ENCODE measurements around the gene SERTM1. TPM values are rescaled to one million over a fixed set of nuclear protein-coding genes. Genes with fewer than 3 reads are reported as not detected.

SERTM1 gene
- total and polyA plus RNA-seq, 2 of the 8 experiments (the other 6 are each of a cell fraction or from before 2014, with no cell fraction given), result 0.48 to 1.6 TPM

DNA sequence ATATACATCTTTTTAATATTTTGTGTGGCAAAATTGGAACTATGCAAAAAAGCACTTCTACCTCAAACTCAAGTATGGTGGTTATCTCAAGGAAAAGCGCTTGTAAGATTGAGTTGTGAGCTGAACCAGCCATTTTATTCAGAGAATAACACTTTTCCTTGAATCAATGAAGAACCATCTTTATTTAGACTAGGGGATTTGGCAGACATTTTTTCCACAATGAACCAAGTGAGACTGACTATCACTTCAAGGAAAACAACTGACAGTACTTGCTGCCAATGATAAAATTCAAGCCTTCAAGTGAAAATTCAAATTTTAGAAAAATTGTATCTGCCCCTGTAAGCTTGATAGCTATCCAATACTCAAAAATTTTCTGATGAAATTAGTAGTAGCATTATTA lies 23.2 kb upstream of the SERTM1 start:
- H2BK120ac ChIP-seq (replicated peaks; ENCODE audit: low read depth, low read length), result no peak overlapping the region
- H4K8ac ChIP-seq (ENCODE audit: extremely low read depth, insufficient read depth, low read length), result no peak overlapping the region
- no peak overlapping the region for H4K5ac ChIP-seq (ENCODE audit: insufficient read length, low read depth, low read length)
- H3K9ac ChIP-seq (replicated peaks in 1 of 4; ENCODE audit: extremely low read depth in 1 of 4, low read depth in 3 of 4, low read length in 3 of 4), result no peak overlapping the region
- H3K4me3 ChIP-seq (ENCODE audit: extremely low read depth in 1 of 4, insufficient read depth in 2 of 4, low read depth in 3 of 4, low read length in 4 of 4), result no peak overlapping the region
- H2BK5ac ChIP-seq (ENCODE audit: low read depth, low read length), result no peak overlapping the region
- no peak overlapping the region for H3K4ac ChIP-seq (replicated peaks; ENCODE audit: insufficient read length, low read depth, low read length)
- 100% methylated on average over 1 of the region's 1 CpG; no CpG with 5 or more reads in 1 of the 2 experiments for WGBS, 2 experiments (ENCODE audit: extremely low coverage in 1 of 2, insufficient coverage in 1 of 2, insufficient read length in 1 of 2, insufficient replicate concordance in 2 of 2, low coverage in 1 of 2, low lambda C conversion rate in 2 of 2, missing lambda C conversion rate in 1 of 2)
- FAIRE-seq, result no peak
- H3K18ac ChIP-seq (ENCODE audit: extremely low read depth, low read length), result no peak overlapping the region
- POLR2A ChIA-PET (ENCODE audit: partially characterized antibody), result no interaction called here
- no peak overlapping the region for H3K23ac ChIP-seq (ENCODE audit: insufficient read length)
- H2BK20ac ChIP-seq (ENCODE audit: low read length), result no peak overlapping the region
- H2BK15ac ChIP-seq (ENCODE audit: low read length), result no peak overlapping the region
- 0 out of 4 replicates have a peak, but pooled peaks cover 0 to 2% of the 10 kb centered on the region in 2 experiments for H3K9me3 ChIP-seq (ENCODE audit: insufficient read depth in 2 of 2, low read depth in 1 of 2, low read length in 1 of 2)
- H2BK12ac ChIP-seq (ENCODE audit: low read depth, low read length), result no peak overlapping the region
- no peaks in the 10 kb centered on the region for H3K23me2 ChIP-seq (ENCODE audit: low read depth, low read length)
- no peaks in the 10 kb centered on the region; the same call in 1 of the 2 replicates for H3K79me1 ChIP-seq (ENCODE audit: low read depth, low read length)
- CTCF ChIA-PET (ENCODE audit: partially characterized antibody), result interaction anchor here (0.7 to 1.8 kb wide), 2 partner anchors 10 to 22 kb away, joined by 3 to 4 read pairs; no protein-coding TSS in a partner anchor
- H3K36me3 ChIP-seq (ENCODE audit: control insufficient read depth in 2 of 4, insufficient read depth in 4 of 4, low read length in 3 of 4), result no peaks in the 10 kb centered on the region
- H2AK5ac ChIP-seq (ENCODE audit: low read depth, low read length), result no peak overlapping the region
- H3K4me1 ChIP-seq (replicated peaks in 1 of 4; ENCODE audit: control insufficient read depth in 3 of 4, insufficient read depth in 4 of 4, low read length in 3 of 4), result no peaks in the 10 kb centered on the region
- H3K27ac ChIP-seq (ENCODE audit: low read depth, low read length), result no peak overlapping the region
- H3K4me2 ChIP-seq (ENCODE audit: insufficient read depth in 1 of 2, low read depth in 2 of 2, low read length in 2 of 2), result no peak overlapping the region
- H4K20me1 ChIP-seq (replicated peaks in 1 of 2; ENCODE audit: control insufficient read depth in 1 of 2, insufficient read depth in 2 of 2, low read length in 2 of 2), result no peaks in the 10 kb centered on the region
- no peak overlapping the region for H4K91ac ChIP-seq (replicated peaks; ENCODE audit: insufficient read length, low read length)
- H2AFZ ChIP-seq (ENCODE audit: low read length), result no peak overlapping the region
- no peaks in the 10 kb centered on the region for H3K27me3 ChIP-seq (replicated peaks in 1 of 4; ENCODE audit: control insufficient read depth in 3 of 4, extremely low read depth in 1 of 4, insufficient read depth in 3 of 4, low read length in 3 of 4)
- H3K79me2 ChIP-seq (ENCODE audit: control insufficient read depth in 1 of 2, insufficient read depth in 2 of 2, low read length in 2 of 2), result no peaks in the 10 kb centered on the region
- no peak overlapping the region for H3K56ac ChIP-seq (replicated peaks; ENCODE audit: insufficient read length, low read depth, low read length)
- no peak overlapping the region for H3K14ac ChIP-seq (ENCODE audit: insufficient read length)
- DNase-seq (ENCODE audit: low read depth in 1 of 2, low spot score in 2 of 2), result no peak
- TF ChIP-seq BCL11A (IDR thresholded peaks at IDR 0.05; ENCODE audit: low read depth in 2 of 2, low read length in 2 of 2) (no peak), SP4 (IDR thresholded peaks at IDR 0.05; ENCODE audit: low read length) (no peak), BRCA1 (IDR thresholded peaks at IDR 0.05; ENCODE audit: low read depth, low read length) (no peak), SIX5 (IDR thresholded peaks at IDR 0.05; ENCODE audit: low read depth, low read length) (no peak), ATF3 (IDR thresholded peaks at IDR 0.05; ENCODE audit: insufficient read depth, low read depth, low read length) (no peak), CBX8 (IDR thresholded peaks at IDR 0.05; ENCODE audit: borderline replicate concordance, low read depth, low read length) (no peak), TAF7 (optimal IDR thresholded peaks at IDR 0.05; ENCODE audit: borderline replicate concordance, low read depth, low read length) (no peak), GTF2F1 (IDR thresholded peaks at IDR 0.05; ENCODE audit: borderline replicate concordance, low read depth, low read length) (no peak), ASH2L (IDR thresholded peaks at IDR 0.05; ENCODE audit: low read length) (no peak), TCF12 (IDR thresholded peaks at IDR 0.05; ENCODE audit: low read depth, low read length) (no peak), CHD2 (IDR thresholded peaks at IDR 0.05; ENCODE audit: low read length) (no peak)
- TF ChIP-seq, protein P1, sequence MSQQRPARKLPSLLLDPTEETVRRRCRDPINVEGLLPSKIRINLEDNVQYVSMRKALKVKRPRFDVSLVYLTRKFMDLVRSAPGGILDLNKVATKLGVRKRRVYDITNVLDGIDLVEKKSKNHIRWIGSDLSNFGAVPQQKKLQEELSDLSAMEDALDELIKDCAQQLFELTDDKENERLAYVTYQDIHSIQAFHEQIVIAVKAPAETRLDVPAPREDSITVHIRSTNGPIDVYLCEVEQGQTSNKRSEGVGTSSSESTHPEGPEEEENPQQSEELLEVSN (IDR thresholded peaks at IDR 0.05), result no peak
- TF ChIP-seq, protein P2, sequence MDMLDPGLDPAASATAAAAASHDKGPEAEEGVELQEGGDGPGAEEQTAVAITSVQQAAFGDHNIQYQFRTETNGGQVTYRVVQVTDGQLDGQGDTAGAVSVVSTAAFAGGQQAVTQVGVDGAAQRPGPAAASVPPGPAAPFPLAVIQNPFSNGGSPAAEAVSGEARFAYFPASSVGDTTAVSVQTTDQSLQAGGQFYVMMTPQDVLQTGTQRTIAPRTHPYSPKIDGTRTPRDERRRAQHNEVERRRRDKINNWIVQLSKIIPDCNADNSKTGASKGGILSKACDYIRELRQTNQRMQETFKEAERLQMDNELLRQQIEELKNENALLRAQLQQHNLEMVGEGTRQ (IDR thresholded peaks at IDR 0.05; ENCODE audit: low read length), result no peak
